ENCODE data around the gene TCAP. TPM values are rescaled to one million over a fixed set of nuclear protein-coding genes. Genes with fewer than 3 reads are reported as not detected.

TCAP gene
- total RNA-seq, 3 donors from 2014 or later (not counting 1 experiment from before 2014, with no cell fraction given) = 1.3 to 3.8 (median 2.4) TPM

DNA sequence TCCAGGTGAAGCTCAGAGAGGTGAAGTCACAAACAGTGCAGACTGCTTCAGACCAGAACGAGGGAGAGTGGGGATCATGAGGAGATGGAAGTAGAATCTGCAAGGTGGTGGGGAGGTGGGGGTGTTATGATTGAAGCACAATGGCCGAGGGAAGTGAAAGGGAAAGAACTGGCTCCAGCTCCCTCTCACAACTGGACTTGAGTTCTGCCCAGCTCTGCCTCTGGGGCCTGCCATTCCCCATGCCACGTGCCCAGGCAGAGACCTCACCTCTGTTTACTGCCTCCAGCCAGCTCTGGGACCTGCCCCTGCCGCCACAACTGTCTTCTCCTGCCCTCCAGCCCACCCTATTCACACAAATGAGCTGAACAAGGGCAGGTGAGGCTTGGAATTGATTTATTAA lies 5.6 kb downstream of the TCAP start:
- intact Hi-C loops (cut with micrococcal nuclease) = loop anchor here (10.0 kb wide), 1 partner anchor 64 kb away; the partner anchor contains the start of genes GRB7 and MIEN1
- H3K4me1 ChIP-seq (ENCODE audit: control insufficient read depth, insufficient read depth, low read length) = peaks cover 38% of the 10 kb centered on the region
- H3K4me3 ChIP-seq (ENCODE audit: low read length) = no peak overlapping the region
- no peak overlapping the region for H3K27ac ChIP-seq (ENCODE audit: low read length)
- H3K4me3 Mint-ChIP-seq = no peak overlapping the region
- no peaks in the 10 kb centered on the region for H3K36me3 ChIP-seq (ENCODE audit: control insufficient read depth, insufficient read depth, low read length)
- TF ChIP-seq CTCF (IDR thresholded peaks at IDR 0.05) = no peak
- H3K4me1 Mint-ChIP-seq = peaks cover 10 to 37% of the 10 kb centered on the region in 2 donors
- no peaks in the 10 kb centered on the region for H3K27me3 Mint-ChIP-seq (ENCODE audit: low read depth in 2 of 2)
- no peak overlapping the region for H3K27ac Mint-ChIP-seq
- DNase-seq (no peak), ATAC-seq (no peak)
- H3K36me3 Mint-ChIP-seq = no peaks in the 10 kb centered on the region
- H3K9me3 Mint-ChIP-seq = no peaks in the 10 kb centered on the region
- H3K27me3 ChIP-seq (ENCODE audit: control insufficient read depth, insufficient read depth, low read length) = peaks cover 5% of the 10 kb centered on the region
- WGBS (ENCODE audit: insufficient coverage) = 86% methylated on average over 4 of the region's 4 CpGs
- H3K9me3 ChIP-seq (ENCODE audit: control insufficient read depth, insufficient read depth, low read length) = no peaks in the 10 kb centered on the region

GRCh38 chr17:39671651-39672521 lies 6.7 kb downstream of the TCAP start:
- Histone ChIP-seq H3K27ac (ENCODE audit: low read length) (no peak overlapping the region), H3K9me3 (ENCODE audit: control insufficient read depth, insufficient read depth, low read length) (no peaks in the 10 kb centered on the region), H3K27me3 (ENCODE audit: control insufficient read depth, insufficient read depth, low read length) (peaks cover 3% of the 10 kb centered on the region), H3K4me3 (ENCODE audit: low read length) (no peak overlapping the region), H3K4me1 (ENCODE audit: control insufficient read depth, insufficient read depth, low read length) (peaks cover 47% of the 10 kb centered on the region), H3K36me3 (ENCODE audit: control insufficient read depth, insufficient read depth, low read length) (no peaks in the 10 kb centered on the region)
- H3K4me1 Mint-ChIP-seq = peaks cover 21 to 45% of the 10 kb centered on the region in 2 donors
- intact Hi-C loops (cut with micrococcal nuclease) = loop anchor here (10.0 kb wide), 1 partner anchor 63 kb away; the partner anchor contains the start of genes GRB7 and MIEN1
- WGBS (ENCODE audit: insufficient coverage) = 59% methylated on average over 19 of the region's 19 CpGs
- peak in 1 of 2 donors; percentile 36 for DNase-seq
- peak; percentile 12 for TF ChIP-seq CTCF (IDR thresholded peaks at IDR 0.05)
- no peak for ATAC-seq
- H3K36me3 Mint-ChIP-seq = no peaks in the 10 kb centered on the region
- no peaks in the 10 kb centered on the region for H3K27me3 Mint-ChIP-seq (ENCODE audit: low read depth in 2 of 2)
- no peak overlapping the region for H3K4me3 Mint-ChIP-seq
- peak overlapping the region in 1 of 2 donors; percentile 24 for H3K27ac Mint-ChIP-seq
- H3K9me3 Mint-ChIP-seq = no peaks in the 10 kb centered on the region

DNA sequence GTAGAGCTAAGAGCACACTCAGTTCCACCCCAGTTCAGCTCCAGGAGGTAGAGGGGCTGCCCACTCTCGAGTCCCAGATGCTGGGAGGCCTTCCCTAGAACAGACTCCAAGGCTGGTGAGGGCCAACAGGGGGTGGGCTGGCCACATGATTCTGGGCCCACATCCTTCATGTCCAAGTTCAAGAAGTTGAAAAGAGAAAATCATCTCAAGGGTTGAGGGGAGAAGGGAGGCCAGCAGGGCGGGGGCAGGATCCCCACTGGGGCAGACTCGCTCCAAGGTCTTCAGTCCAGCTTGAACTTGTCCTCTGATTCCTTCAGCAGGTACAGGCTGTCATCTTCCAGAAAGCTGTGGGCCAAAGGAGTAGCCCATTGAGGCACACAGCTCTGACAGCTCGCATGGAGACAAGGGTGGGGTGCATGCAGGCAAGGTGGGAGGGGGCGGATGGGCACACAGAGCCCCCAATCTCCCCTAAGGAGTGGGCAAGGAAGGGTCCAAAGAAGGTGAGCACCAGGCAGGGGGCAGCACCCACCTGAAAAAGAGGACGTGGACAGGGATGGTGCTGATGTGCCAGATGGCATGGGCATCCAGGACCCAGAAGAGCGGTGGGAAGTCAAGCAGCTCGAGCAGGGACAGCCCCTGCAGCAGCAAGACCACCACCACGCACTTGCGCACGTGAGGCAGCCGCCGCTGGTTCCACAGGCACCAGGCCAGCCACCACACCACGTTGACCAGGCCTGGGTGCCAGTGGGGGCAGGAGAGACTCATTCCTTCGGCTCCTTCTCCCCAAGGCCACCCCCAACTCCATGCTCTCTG lies 7.6 kb downstream of the TCAP start:
- ATAC-seq = no peak
- Histone ChIP-seq H3K27me3 (ENCODE audit: control insufficient read depth, insufficient read depth, low read length) (peaks cover 3% of the 10 kb centered on the region), H3K36me3 (ENCODE audit: control insufficient read depth, insufficient read depth, low read length) (no peaks in the 10 kb centered on the region), H3K27ac (ENCODE audit: low read length) (no peak overlapping the region), H3K9me3 (ENCODE audit: control insufficient read depth, insufficient read depth, low read length) (no peaks in the 10 kb centered on the region), H3K4me3 (ENCODE audit: low read length) (no peak overlapping the region), H3K4me1 (ENCODE audit: control insufficient read depth, insufficient read depth, low read length) (peaks cover 47% of the 10 kb centered on the region)
- WGBS (ENCODE audit: insufficient coverage) = 91% methylated on average over 15 of the region's 15 CpGs
- peak overlapping the region in 1 of 2 donors; percentile 24 for H3K27ac Mint-ChIP-seq
- TF ChIP-seq CTCF (IDR thresholded peaks at IDR 0.05) = peak; percentile 3
- H3K9me3 Mint-ChIP-seq = no peaks in the 10 kb centered on the region
- no peak for DNase-seq
- intact Hi-C loops (cut with micrococcal nuclease) = loop anchor here (10.0 kb wide), 1 partner anchor 62 kb away; the partner anchor contains the start of genes GRB7 and MIEN1
- H3K4me1 Mint-ChIP-seq = peaks cover 29 to 50% of the 10 kb centered on the region in 2 donors
- H3K27me3 Mint-ChIP-seq (ENCODE audit: low read depth in 2 of 2) = no peaks in the 10 kb centered on the region
- H3K36me3 Mint-ChIP-seq = no peaks in the 10 kb centered on the region
- no peak overlapping the region for H3K4me3 Mint-ChIP-seq

Data from natural killer cell (primary cell).